Neural cell (in vitro differentiated cells): ENCODE measurements around the gene DIS3L2. TPM values are rescaled to one million over a fixed set of nuclear protein-coding genes. Genes with fewer than 3 reads are reported as not detected.

Source experiments
- H2AFZ ChIP-seq: fragments of 200-600, 300-800 bp; sonication (generic), shearing (Covaris generic); 2 replicates; pipeline ENCODE4 v1.6.0; 2014; ENCODE audit warnings: low read depth, mild to moderate bottlenecking, antibody characterized with exemption, low read length, moderate library complexity
- H3F3A ChIP-seq: fragments of 200-600 bp; shearing (Covaris generic); 2 replicates; pipeline ENCODE4 v1.6.1; 2016; ENCODE audit warnings: mild to moderate bottlenecking, moderate library complexity, mixed read lengths, antibody characterized with exemption, low read length; ENCODE audit not compliant: insufficient read depth, poor library complexity, severe bottlenecking
- H3K27ac ChIP-seq: fragments of 200-600, 300-800 bp; sonication (generic), shearing (Covaris generic); 2 replicates; pipeline ENCODE4 v1.5.1; 2014; ENCODE audit warnings: mild to moderate bottlenecking, low read length, moderate library complexity
- H3K27me3 ChIP-seq: fragments of 300-800, 200-600 bp; sonication (generic), shearing (Covaris generic); 2 replicates; pipeline ENCODE4 v1.6.0; 2014; ENCODE audit warnings: mild to moderate bottlenecking, low read depth, low read length, moderate library complexity; ENCODE audit not compliant: insufficient read depth
- H3K36me3 ChIP-seq: fragments of 300-800, 200-600 bp; sonication (generic), shearing (Covaris generic); 2 replicates; pipeline ENCODE4 v1.5.1; 2014; ENCODE audit warnings: mild to moderate bottlenecking, antibody characterized with exemption, low read length, moderate library complexity; ENCODE audit not compliant: insufficient read depth
- H3K4me2 ChIP-seq: fragments of 300-800, 200-600 bp; sonication (generic), shearing (Covaris generic); 2 replicates; pipeline ENCODE4 v1.6.0; 2014; ENCODE audit warnings: mild to moderate bottlenecking, low read length
- H3K4me3 ChIP-seq: fragments of 300-800, 200-600 bp; sonication (generic), shearing (Covaris generic); 2 replicates; pipeline ENCODE4 v1.5.1; 2014; ENCODE audit warnings: mild to moderate bottlenecking, low read length, moderate library complexity
- H3K79me2 ChIP-seq: fragments of 200-600 bp; shearing (Covaris generic); replicated peaks from 2 replicates; pipeline ENCODE4 v1.6.0; 2014; ENCODE audit warnings: mild to moderate bottlenecking, low read length, moderate library complexity; ENCODE audit not compliant: insufficient read depth
- H3K9ac ChIP-seq: fragments of 300-800, 200-600 bp; sonication (generic), shearing (Covaris generic); 2 replicates; pipeline ENCODE4 v1.6.1; 2016; ENCODE audit warnings: mild to moderate bottlenecking, low read length, mixed read lengths
- H3K9me2 ChIP-seq: fragments of 200-600 bp; shearing (Covaris generic); 2 replicates; pipeline ENCODE4 v1.6.1; 2016; ENCODE audit warnings: mild to moderate bottlenecking, low read length, mixed read lengths; ENCODE audit not compliant: insufficient read depth
- H3K9me3 ChIP-seq: fragments of 200-600, 300-800 bp; sonication (generic), shearing (Covaris generic); 2 replicates; pipeline ENCODE4 v1.6.1; 2016; ENCODE audit warnings: mild to moderate bottlenecking, mixed run types, low read length, moderate library complexity, mixed read lengths
- H4K20me1 ChIP-seq: fragments of 200-600 bp; shearing (Covaris generic); 2 replicates; pipeline ENCODE4 v1.6.1; 2016; ENCODE audit warnings: mild to moderate bottlenecking, mixed run types; ENCODE audit not compliant: insufficient read depth
- EP300 ChIP-seq: fragments of 450-650 bp; conservative IDR thresholded peaks from 2 replicates; pipeline ENCODE4 v1.6.1; 2014; ENCODE audit warnings: antibody characterized with exemption, mild to moderate bottlenecking, moderate library complexity; ENCODE audit not compliant: poor library complexity, severe bottlenecking
- EZH2 ChIP-seq: fragments of 200-600, 300-800 bp; shearing (Covaris generic), sonication (generic); IDR thresholded peaks from 2 replicates; pipeline ENCODE4 v1.6.1; 2014; ENCODE audit warnings: antibody characterized with exemption, low read length, borderline replicate concordance, mild to moderate bottlenecking; ENCODE audit not compliant: insufficient read depth, poor library complexity, severe bottlenecking
- MXI1 ChIP-seq: fragments of 450-650 bp; conservative IDR thresholded peaks from 2 replicates; pipeline ENCODE4 v1.6.1; 2014; ENCODE audit warnings: antibody characterized with exemption, mild to moderate bottlenecking; ENCODE audit not compliant: poor library complexity, severe bottlenecking
- POLR2AphosphoS5 ChIP-seq: IDR thresholded peaks from 2 replicates; pipeline ENCODE4 v1.6.1; 2012
- RAD21 ChIP-seq: fragments of 450-650 bp; conservative IDR thresholded peaks from 2 replicates; pipeline ENCODE4 v1.6.1; 2014; ENCODE audit warnings: antibody characterized with exemption, mild to moderate bottlenecking, moderate library complexity
- REST ChIP-seq: IDR thresholded peaks from 2 replicates; pipeline ENCODE4 v1.6.1; 2012; ENCODE audit warnings: borderline replicate concordance
- SMC3 ChIP-seq: fragments of 450-650 bp; conservative IDR thresholded peaks from 2 replicates; pipeline ENCODE4 v1.6.1; 2014; ENCODE audit warnings: antibody characterized with exemption, mild to moderate bottlenecking, moderate library complexity; ENCODE audit not compliant: poor library complexity
- TAF1 ChIP-seq: IDR thresholded peaks from 2 replicates; pipeline ENCODE4 v1.6.1; 2012; ENCODE audit warnings: low read depth
- polyA plus RNA-seq: library from polyadenylated mRNA; depleted of rRNA; stranded (reverse); fragments of >200 nt; gene quantifications from 2 replicates; pipeline ENCODE4 v1.2.3, GENCODE V29; 2014
- TF ChIP-seq, protein P1 (sequence below): fragments of 450-650 bp; IDR thresholded peaks from 2 replicates; pipeline ENCODE4 v1.5.1; 2014; ENCODE audit warnings: antibody characterized with exemption, mild to moderate bottlenecking, moderate library complexity; ENCODE audit not compliant: poor library complexity, severe bottlenecking

The DIS3L2 gene
- polyA plus RNA-seq, 1 donor from 2014 or later, result 20.0 TPM

- Histone ChIP-seq H3K9ac (no peak overlapping the region), H3K4me2 (no peak overlapping the region), H2AFZ (no peak overlapping the region), H3K36me3 (no peaks in the 10 kb centered on the region), H3F3A (no peaks in the 10 kb centered on the region), H3K4me3 (no peak overlapping the region), H3K27ac (no peak overlapping the region), H3K9me3 (no peaks in the 10 kb centered on the region), H3K9me2 (no peaks in the 10 kb centered on the region), H3K27me3 (no peaks in the 10 kb centered on the region), H3K79me2 (no peaks in the 10 kb centered on the region), H4K20me1 (no peaks in the 10 kb centered on the region)
- TF ChIP-seq MXI1 (no peak), REST (no peak), TAF1 (no peak), POLR2AphosphoS5 (no peak), SMC3 (no peak), RAD21 (no peak), EP300 (no peak), EZH2 (no peak)
- TF ChIP-seq, protein P1, sequence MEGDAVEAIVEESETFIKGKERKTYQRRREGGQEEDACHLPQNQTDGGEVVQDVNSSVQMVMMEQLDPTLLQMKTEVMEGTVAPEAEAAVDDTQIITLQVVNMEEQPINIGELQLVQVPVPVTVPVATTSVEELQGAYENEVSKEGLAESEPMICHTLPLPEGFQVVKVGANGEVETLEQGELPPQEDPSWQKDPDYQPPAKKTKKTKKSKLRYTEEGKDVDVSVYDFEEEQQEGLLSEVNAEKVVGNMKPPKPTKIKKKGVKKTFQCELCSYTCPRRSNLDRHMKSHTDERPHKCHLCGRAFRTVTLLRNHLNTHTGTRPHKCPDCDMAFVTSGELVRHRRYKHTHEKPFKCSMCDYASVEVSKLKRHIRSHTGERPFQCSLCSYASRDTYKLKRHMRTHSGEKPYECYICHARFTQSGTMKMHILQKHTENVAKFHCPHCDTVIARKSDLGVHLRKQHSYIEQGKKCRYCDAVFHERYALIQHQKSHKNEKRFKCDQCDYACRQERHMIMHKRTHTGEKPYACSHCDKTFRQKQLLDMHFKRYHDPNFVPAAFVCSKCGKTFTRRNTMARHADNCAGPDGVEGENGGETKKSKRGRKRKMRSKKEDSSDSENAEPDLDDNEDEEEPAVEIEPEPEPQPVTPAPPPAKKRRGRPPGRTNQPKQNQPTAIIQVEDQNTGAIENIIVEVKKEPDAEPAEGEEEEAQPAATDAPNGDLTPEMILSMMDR, result no peak
These were observed 112.2 kb downstream of the DIS3L2 start for GRCh38 chr2:232073699-232074098.

DNA sequence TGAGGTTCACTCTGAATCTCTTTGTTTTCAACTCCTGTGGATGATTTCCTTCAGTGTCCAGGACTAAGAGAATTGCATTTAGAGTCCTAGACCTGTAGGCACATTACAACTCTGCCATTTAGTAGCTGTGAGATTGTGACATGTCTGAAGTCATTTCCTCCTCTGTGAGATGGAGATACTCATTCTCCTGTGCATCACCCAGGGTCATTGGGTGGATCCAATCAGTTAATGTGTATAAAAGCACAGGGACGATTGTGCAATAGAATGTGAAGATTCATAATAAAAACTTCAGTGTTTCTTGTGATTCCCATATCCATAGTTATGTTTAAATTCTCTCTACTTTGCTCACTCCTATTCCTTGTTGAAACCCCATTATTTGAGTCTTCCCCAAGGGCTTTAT is 113.6 kb downstream of the DIS3L2 start:
- Histone ChIP-seq H3K9ac (no peak overlapping the region), H3K9me2 (no peaks in the 10 kb centered on the region), H3K27me3 (no peaks in the 10 kb centered on the region), H3K27ac (no peak overlapping the region), H3K9me3 (no peaks in the 10 kb centered on the region), H3F3A (no peaks in the 10 kb centered on the region), H3K36me3 (no peaks in the 10 kb centered on the region), H4K20me1 (no peaks in the 10 kb centered on the region), H3K4me3 (no peak overlapping the region), H2AFZ (no peak overlapping the region), H3K4me2 (no peak overlapping the region), H3K79me2 (no peaks in the 10 kb centered on the region)
- TF ChIP-seq SMC3 (no peak), POLR2AphosphoS5 (no peak), EP300 (no peak), EZH2 (no peak), MXI1 (no peak), REST (no peak), RAD21 (no peak), TAF1 (no peak)
- TF ChIP-seq, protein P1, result no peak
